GM23338 (cell line): ENCODE measurements around the gene FNDC1. TPM values are rescaled to one million over a fixed set of nuclear protein-coding genes. Genes with fewer than 3 reads are reported as not detected.

ENCODE experiments used
- ATAC-seq: fragments of 200-7000 bp; cut with Tn5 transposase; 3 replicates; pipeline ENCODE4 v1.9.1; 2020
- DNase-seq: peaks from one replicate; pipeline ENCODE4 v3.0.0-alpha.2; 2015; ENCODE audit warnings: low spot score
- H2AFZ ChIP-seq: fragments of 200-600 bp; sonication (generic); 2 replicates; pipeline ENCODE4 v1.8.0; 2016; ENCODE audit warnings: antibody characterized with exemption, mild to moderate bottlenecking, moderate library complexity
- H3F3A ChIP-seq: fragments of 200-600 bp; sonication (generic); replicated peaks from 2 replicates; pipeline ENCODE4 v1.8.0; 2017; ENCODE audit warnings: antibody characterized with exemption, mixed run types, low read depth
- H3K27ac ChIP-seq: fragments of 200-600 bp; sonication (generic); 2 replicates; pipeline ENCODE4 v1.6.1; 2016; ENCODE audit warnings: low read depth
- H3K27me3 ChIP-seq: fragments of 200-600 bp; sonication (generic); 2 replicates; pipeline ENCODE4 v1.8.0; 2016; ENCODE audit warnings: mild to moderate bottlenecking, mixed run types, moderate library complexity; ENCODE audit not compliant: insufficient read depth
- H3K36me3 ChIP-seq: fragments of 200-600 bp; sonication (generic); 2 replicates; pipeline ENCODE4 v1.8.0; 2016; ENCODE audit warnings: mild to moderate bottlenecking; ENCODE audit not compliant: insufficient read depth
- H3K4me1 ChIP-seq: fragments of 200-600 bp; sonication (generic); 2 replicates; pipeline ENCODE4 v1.8.0; 2016; ENCODE audit warnings: mild to moderate bottlenecking, moderate library complexity; ENCODE audit not compliant: insufficient read depth
- H3K4me2 ChIP-seq: fragments of 200-600 bp; sonication (generic); 2 replicates; pipeline ENCODE4 v1.7.1; 2017; ENCODE audit warnings: mixed run types
- H3K4me3 ChIP-seq: fragments of 200-600 bp; sonication (generic); 2 replicates; pipeline ENCODE4 v1.6.1; 2016; ENCODE audit warnings: mixed run types
- H3K79me2 ChIP-seq: fragments of 200-600 bp; sonication (generic); replicated peaks from 2 replicates; pipeline ENCODE4 v1.8.0; 2017; ENCODE audit warnings: mild to moderate bottlenecking; ENCODE audit not compliant: insufficient read depth
- H3K9me2 ChIP-seq: fragments of 200-600 bp; sonication (generic); 2 replicates; pipeline ENCODE4 v1.8.0; 2017; ENCODE audit not compliant: insufficient read depth
- H4K20me1 ChIP-seq: fragments of 200-600 bp; sonication (generic); replicated peaks from 2 replicates; pipeline ENCODE4 v1.8.0; 2017; ENCODE audit warnings: mild to moderate bottlenecking; ENCODE audit not compliant: insufficient read depth
- H3K27ac Mint-ChIP-seq: 2 replicates; pipeline ENCODE4 v1.8.0; 2020; ENCODE audit warnings: inconsistent platforms, mild to moderate bottlenecking, moderate library complexity, mixed read lengths
- H3K27me3 Mint-ChIP-seq: 3 replicates; pipeline ENCODE4 v1.8.0; 2022; ENCODE audit warnings: low read depth, mild to moderate bottlenecking, moderate library complexity, mixed read lengths, inconsistent platforms; ENCODE audit not compliant: insufficient read depth, poor library complexity
- H3K36me3 Mint-ChIP-seq: 3 replicates; pipeline ENCODE4 v1.8.0; 2021; ENCODE audit warnings: low read depth, mild to moderate bottlenecking, inconsistent platforms, moderate library complexity, mixed read lengths
- H3K4me1 Mint-ChIP-seq: 3 replicates; pipeline ENCODE4 v1.8.0; 2020; ENCODE audit warnings: mild to moderate bottlenecking, inconsistent platforms, mixed read lengths
- H3K4me3 Mint-ChIP-seq: 3 replicates; pipeline ENCODE4 v1.8.0; 2021; ENCODE audit warnings: moderate library complexity, mild to moderate bottlenecking, inconsistent platforms, mixed read lengths
- H3K9me3 Mint-ChIP-seq: 3 replicates; pipeline ENCODE4 v1.8.0; 2020; ENCODE audit warnings: moderate library complexity, mild to moderate bottlenecking, inconsistent platforms, mixed read lengths
- CREB1 ChIP-seq: fragments of 250-450 bp; sonication (Bioruptor Pico); IDR thresholded peaks from 2 replicates; pipeline ENCODE4 v1.5.0; 2020; ENCODE audit warnings: low read depth, mild to moderate bottlenecking, moderate library complexity
- CTCF ChIP-seq, 2 experiments: fragments of 200-600 bp in 1 of 2; sonication (generic) in 1 of 2; conservative IDR thresholded peaks; 2 replicates each; pipeline versions ENCODE4 v1.5.1 to v1.6.1; 2016 to 2017; ENCODE audit warnings: antibody characterized with exemption in 2 of 2, low read depth in 2 of 2, mild to moderate bottlenecking in 2 of 2, moderate library complexity in 1 of 2
- ETS1 ChIP-seq: IDR thresholded peaks from 2 replicates; pipeline ENCODE4 v1.6.1; 2016; ENCODE audit warnings: antibody characterized with exemption
- EZH2 ChIP-seq: fragments of 200-600 bp; sonication (generic); IDR thresholded peaks from one replicate; pipeline ENCODE4 v1.8.0; 2017; ENCODE audit warnings: antibody characterized with exemption, mild to moderate bottlenecking, low read depth; ENCODE audit not compliant: unreplicated experiment
- EZH2phosphoT487 ChIP-seq: fragments of 200-600 bp; sonication (generic); IDR thresholded peaks from one replicate; pipeline ENCODE4 v1.8.1; 2018; ENCODE audit warnings: antibody characterized with exemption; ENCODE audit not compliant: unreplicated experiment
- JUNB ChIP-seq: IDR thresholded peaks from one replicate; pipeline ENCODE4 v1.6.1; 2016; ENCODE audit warnings: antibody characterized with exemption; ENCODE audit not compliant: unreplicated experiment
- NANOG ChIP-seq: IDR thresholded peaks from 2 replicates; pipeline ENCODE4 v1.6.1; 2016; ENCODE audit warnings: antibody characterized with exemption, borderline replicate concordance
- POLR2AphosphoS5 ChIP-seq: IDR thresholded peaks from 2 replicates; pipeline ENCODE4 v1.6.1; 2016; ENCODE audit warnings: antibody characterized with exemption, low read depth
- REST ChIP-seq: IDR thresholded peaks from one replicate; pipeline ENCODE4 v1.6.1; 2018; ENCODE audit warnings: antibody characterized with exemption; ENCODE audit not compliant: unreplicated experiment
- STAT1 ChIP-seq: IDR thresholded peaks from one replicate; pipeline ENCODE4 v1.6.1; 2016; ENCODE audit warnings: antibody characterized with exemption; ENCODE audit not compliant: unreplicated experiment
- ZNF331 ChIP-seq: fragments of 250-450 bp; sonication (Bioruptor Pico); IDR thresholded peaks from 2 replicates; pipeline ENCODE4 v1.5.0; 2020; ENCODE audit warnings: low read depth, mild to moderate bottlenecking, moderate library complexity
- polyA plus RNA-seq: library from polyadenylated mRNA; unstranded; fragments of >200 nt; fragmentation: Nextera tagmentation; extraction: Ambion mirVana; gene quantifications from 2 replicates; pipeline ENCODE4 v1.2.1, GENCODE V29; 2016
- total RNA-seq: library from RNA; depleted of rRNA; stranded (reverse); fragments of >200 nt; shearing (Covaris generic); gene quantifications from 2 replicates; pipeline ENCODE4 v1.2.3, GENCODE V29; 2014

FNDC1 gene
- total and polyA plus RNA-seq, 2 experiments from 2014 or later: 0.38 to 0.57 TPM

- Mint-ChIP-seq H3K36me3 (no peaks in the 10 kb centered on the region), H3K9me3 (no peaks in the 10 kb centered on the region)
- no peak for TF ChIP-seq NANOG
- TF ChIP-seq ETS1: no peak
- no peak for TF ChIP-seq CREB1 (CRISPR knock-in tag)
- TF ChIP-seq STAT1: no peak
- no peak for TF ChIP-seq REST
- no peak for TF ChIP-seq JUNB
- no peak for TF ChIP-seq CTCF (conservative IDR thresholded peaks at IDR 0.05; ENCODE audit: low read depth in 2 of 2)
- no peak for TF ChIP-seq ZNF331 (CRISPR knock-in tag)
- no peak for TF ChIP-seq EZH2phosphoT487
- no peak for TF ChIP-seq POLR2AphosphoS5
- TF ChIP-seq EZH2: no peak
Observed at GRCh38 chr6:159178847-159179246, 9.6 kb downstream of the FNDC1 start.

More at GRCh38 chr6:159178847-159179246, 9.6 kb downstream of the FNDC1 start:
- H3K36me3 ChIP-seq: no peaks in the 10 kb centered on the region
- H2AFZ ChIP-seq: no peak overlapping the region
- no peak overlapping the region for H3K4me3 Mint-ChIP-seq
- no peak overlapping the region for H3K4me3 ChIP-seq
- no peak overlapping the region for H3K27ac Mint-ChIP-seq
- peaks cover 5% of the 10 kb centered on the region for H3K27me3 Mint-ChIP-seq
- H3K27me3 ChIP-seq: peaks cover 3% of the 10 kb centered on the region
- H3K4me1 ChIP-seq: no peaks in the 10 kb centered on the region
- no peaks in the 10 kb centered on the region for H4K20me1 ChIP-seq
- H3K4me1 Mint-ChIP-seq: peaks cover 3% of the 10 kb centered on the region; the same call in 1 of the 3 replicates
- H3K79me2 ChIP-seq: no peaks in the 10 kb centered on the region
- H3K27ac ChIP-seq: no peak overlapping the region
- no peak for ATAC-seq
- H3K4me2 ChIP-seq: no peak overlapping the region
- no peaks in the 10 kb centered on the region for H3K9me2 ChIP-seq
- DNase-seq: no peak
- H3F3A ChIP-seq: no peaks in the 10 kb centered on the region
